Stimulated activated CD4-positive, alpha-beta T cell treated with anti-CD3 and anti-CD28 coated beads, Interleukin-15, amount 100 ng/mL, for 48 hours (primary cell): Measurements from ENCODE around the gene PAPSS2.

ENCODE experiments used
- DNase-seq, 2 donors: peaks; one replicate each; pipeline ENCODE4 v3.0.0-alpha.2; 2020; ENCODE audit warnings: low read depth in 2 of 2

The PAPSS2 gene

GRCh38 chr10:87790185-87790584, 130.5 kb downstream of the PAPSS2 start:
- DNase-seq: no peak

GRCh38 chr10:87794285-87794684, 134.6 kb downstream of the PAPSS2 start:
- DNase-seq: no peak
